B cell (primary cell): Measurements from ENCODE around the gene PGF. TPM values are rescaled to one million over a fixed set of nuclear protein-coding genes. Genes with fewer than 3 reads are reported as not detected.

Experiments
- ATAC-seq: fragments of 200-7000 bp; cut with Tn5 transposase; one replicate; pipeline ENCODE4 v1.10.0; 2021; ENCODE audit warnings: low read depth, mild to moderate bottlenecking, moderate number of reproducible peaks, moderate library complexity
- CTCF ChIA-PET: fragments of 350-600 bp; sonication (Branson Sonifier 250); formaldehyde crosslinking; loops from one replicate; lab custom pipeline; 2021; ENCODE audit warnings: antibody characterized with exemption, inconsistent platforms; lab: Charles Lee
- POLR2A ChIA-PET: fragments of 350-600 bp; sonication (Branson Sonifier 250); formaldehyde crosslinking; loops from one replicate; lab custom pipeline; 2021; ENCODE audit warnings: antibody characterized with exemption; lab: Charles Lee
- DNase-seq: peaks from one replicate; pipeline ENCODE4 v3.0.0; 2013
- H2AFZ ChIP-seq: 2 replicates; pipeline ENCODE4 v1.6.1; 2012; ENCODE audit warnings: mild to moderate bottlenecking, low read depth, low read length; ENCODE audit not compliant: insufficient read depth, poor library complexity, severe bottlenecking
- H3K27ac ChIP-seq, 2 donors: 1 replicate in 1 of 2; 2 replicates in 1 of 2; pipeline ENCODE4 v1.5.1; 2012 to 2013; ENCODE audit warnings: low read length in 2 of 2, mild to moderate bottlenecking in 2 of 2, moderate library complexity in 1 of 2
- H3K27me3 ChIP-seq, 4 experiments: fragments of 200-600 bp in 1 of 4; sonication (generic) in 1 of 4; replicated peaks in 1 of 4; 1 replicate in 2 of 4; 2 replicates in 2 of 4; pipeline versions ENCODE4 v1.6.1 to v1.7.0; 2013 to 2016; ENCODE audit warnings: low read length in 3 of 4, mild to moderate bottlenecking in 2 of 4, mixed read lengths in 1 of 4, moderate library complexity in 1 of 4; ENCODE audit not compliant: insufficient read depth in 4 of 4, control insufficient read depth in 3 of 4; ENCODE audit errors: control extremely low read depth in 1 of 4
- H3K36me3 ChIP-seq, 2 experiments: replicated peaks in 1 of 2; 1 replicate in 1 of 2; 2 replicates in 1 of 2; pipeline versions ENCODE4 v1.6.1 to v1.7.1; 2013; ENCODE audit warnings: low read length in 1 of 2; ENCODE audit not compliant: insufficient read depth in 2 of 2, control insufficient read depth in 1 of 2; ENCODE audit errors: control extremely low read depth in 1 of 2, extremely low read depth in 1 of 2
- H3K4me1 ChIP-seq, 2 donors: fragments of 200-600 bp in 1 of 2; sonication (generic) in 1 of 2; 1 replicate in 1 of 2; 2 replicates in 1 of 2; pipeline versions ENCODE4 v1.5.1 to v1.6.1; 2013 to 2017; ENCODE audit warnings: low read length in 2 of 2; ENCODE audit not compliant: control insufficient read depth in 2 of 2, insufficient read depth in 2 of 2
- H3K4me2 ChIP-seq: replicated peaks from 2 replicates; pipeline ENCODE3; 2012; ENCODE audit warnings: mild to moderate bottlenecking, low read depth, low read length; ENCODE audit not compliant: poor library complexity, severe bottlenecking
- H3K4me3 ChIP-seq, 5 experiments: fragments of 200-600 bp in 1 of 5; sonication (generic) in 1 of 5; 1 replicate in 3 of 5; 2 replicates in 2 of 5; pipeline versions ENCODE4 v1.5.1 to v1.7.0; 2011 to 2016; ENCODE audit warnings: low read length in 4 of 5, mild to moderate bottlenecking in 4 of 5, low read depth in 2 of 5, control low read depth in 1 of 5, moderate library complexity in 1 of 5; ENCODE audit not compliant: insufficient read depth in 1 of 5; ENCODE audit errors: control extremely low read depth in 1 of 5, extremely low read depth in 1 of 5
- H3K79me2 ChIP-seq: fragments of 200-600 bp; sonication (generic); one replicate; pipeline ENCODE4 v1.6.0; 2016; ENCODE audit warnings: low read length; ENCODE audit not compliant: control insufficient read depth, insufficient read depth
- H3K9ac ChIP-seq: fragments of 200-600 bp; sonication (generic); 2 replicates; pipeline ENCODE4 v1.6.1; 2017; ENCODE audit warnings: mild to moderate bottlenecking, low read length, moderate library complexity
- H3K9me3 ChIP-seq, 3 donors: one replicate each; pipeline versions ENCODE4 v1.6.1 to v1.7.1; 2013; ENCODE audit warnings: low read length in 2 of 3; ENCODE audit not compliant: control insufficient read depth in 2 of 3, insufficient read depth in 1 of 3; ENCODE audit errors: control extremely low read depth in 1 of 3
- H4K20me1 ChIP-seq: 2 replicates; pipeline ENCODE4 v1.6.0; 2012; ENCODE audit warnings: mild to moderate bottlenecking, low read length; ENCODE audit not compliant: insufficient read depth, control insufficient read depth, poor library complexity, severe bottlenecking
- H3K27ac Mint-ChIP-seq: one replicate; pipeline ENCODE4 v1.8.0; 2021; ENCODE audit warnings: mixed read lengths
- H3K27me3 Mint-ChIP-seq: one replicate; pipeline ENCODE4 v1.8.0; 2021; ENCODE audit warnings: mixed read lengths
- H3K4me1 Mint-ChIP-seq: one replicate; pipeline ENCODE4 v1.8.0; 2021; ENCODE audit warnings: mixed read lengths
- H3K4me3 Mint-ChIP-seq: one replicate; pipeline ENCODE4 v1.8.0; 2021; ENCODE audit warnings: mixed read lengths
- H3K9me3 Mint-ChIP-seq: one replicate; pipeline ENCODE4 v1.8.0; 2022; ENCODE audit warnings: mixed read lengths; ENCODE audit not compliant: insufficient read depth
- CTCF ChIP-seq: fragments of 200-600 bp; IDR thresholded peaks from one replicate; pipeline ENCODE4 v1.8.0; 2022; ENCODE audit warnings: antibody characterized with exemption, mild to moderate bottlenecking
- EZH2 ChIP-seq: IDR thresholded peaks from 2 replicates; pipeline ENCODE4 v1.6.1; 2012; ENCODE audit warnings: borderline replicate concordance, low read depth, mild to moderate bottlenecking, moderate library complexity, low read length; ENCODE audit not compliant: insufficient read depth, poor library complexity, severe bottlenecking
- WGBS: methylation state at CpG from one replicate; pipeline ENCODE4 v1.1.5; 2013; ENCODE audit warnings: missing lambda C conversion rate; ENCODE audit not compliant: insufficient coverage; 5-methylcytosine and 5-hydroxymethylcytosine counted together
- intact Hi-C: fragments of 100-400 bp; cut with micrococcal nuclease; formaldehyde crosslinking; loops from one replicate; pipeline ENCODE4 v1.10.0; 2022
- polyA plus RNA-seq: library from polyadenylated mRNA; depleted of rRNA; stranded (reverse); fragments of >200 nt; gene quantifications from 2 replicates; pipeline ENCODE4 v1.2.3, GENCODE V29; 2012
- total RNA-seq, 2 donors: library from RNA; stranded (reverse); fragments of 120-200 nt in 1 of 2; gene quantifications; 1 replicate in 1 of 2; 2 replicates in 1 of 2; pipeline versions ENCODE4 v1.2.3 to v1.2.4, GENCODE V29; 2013 to 2022

PGF gene
- total and polyA plus RNA-seq, 2 donors (not counting 1 experiment from before 2014, with no cell fraction given), result 0.07 to 0.47 TPM

DNA sequence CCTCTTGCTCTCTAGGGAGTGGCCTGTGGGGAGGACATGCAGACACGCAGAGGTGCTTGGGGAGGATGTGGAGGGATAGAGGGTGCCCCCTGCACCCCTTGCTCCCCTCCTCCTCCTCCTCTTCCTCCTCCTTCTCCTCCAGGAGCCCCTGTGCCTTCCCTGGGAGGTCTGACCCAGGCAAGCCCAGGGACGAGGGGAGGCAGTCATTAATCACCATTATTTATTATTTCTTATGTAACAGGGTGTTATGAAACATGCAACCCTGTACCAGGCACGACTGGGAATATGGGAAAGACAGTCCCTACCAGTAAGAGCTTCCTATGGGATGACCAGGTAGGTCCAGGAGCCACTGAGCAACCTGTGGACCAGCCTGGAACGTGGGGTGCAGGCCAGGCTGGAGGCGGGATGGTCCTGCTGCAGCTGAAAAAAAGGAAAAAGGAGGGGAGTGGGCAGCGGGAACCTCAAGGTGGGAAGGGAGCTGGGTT lies 22.5 kb upstream of the PGF start:
- ATAC-seq, result no peak
- no peak for TF ChIP-seq EZH2
- TF ChIP-seq CTCF, result no peak
- no peaks in the 10 kb centered on the region for H3K36me3 ChIP-seq
- no peaks in the 10 kb centered on the region for H3K79me2 ChIP-seq
- Mint-ChIP-seq H3K27me3 (no peaks in the 10 kb centered on the region), H3K9me3 (no peaks in the 10 kb centered on the region), H3K4me3 (no peak overlapping the region), H3K4me1 (no peaks in the 10 kb centered on the region), H3K27ac (no peak overlapping the region)
- H3K9ac ChIP-seq, result no peak overlapping the region
- POLR2A ChIA-PET, result no interaction called here
- no peaks in the 10 kb centered on the region for H4K20me1 ChIP-seq
- WGBS, result 79% methylated on average over 4 of the region's 6 CpGs
- H3K4me1 ChIP-seq, result peaks cover 0 to 5% of the 10 kb centered on the region in 2 donors
- H3K9me3 ChIP-seq, result no peaks in the 10 kb centered on the region
- no peaks in the 10 kb centered on the region for H3K27me3 ChIP-seq
- H3K4me3 ChIP-seq, result no peak overlapping the region
- DNase-seq, result no peak
- CTCF ChIA-PET, result interaction anchor here (0.8 kb wide), 1 partner anchor 117 kb away, joined by 3 read pairs; no protein-coding TSS in a partner anchor
- H3K4me2 ChIP-seq, result no peak overlapping the region
- no peak overlapping the region for H3K27ac ChIP-seq
- H2AFZ ChIP-seq, result no peak overlapping the region
- intact Hi-C loops, result no loop called here

- ATAC-seq, result no peak
- Histone ChIP-seq H3K4me1 (peaks cover 0 to 5% of the 10 kb centered on the region in 2 donors), H3K4me2 (no peak overlapping the region), H3K9me3 (no peaks in the 10 kb centered on the region), H3K27ac (no peak overlapping the region), H4K20me1 (no peaks in the 10 kb centered on the region), H3K36me3 (no peaks in the 10 kb centered on the region), H3K4me3 (no peak overlapping the region), H3K79me2 (no peaks in the 10 kb centered on the region), H3K9ac (no peak overlapping the region), H2AFZ (no peak overlapping the region), H3K27me3 (no peaks in the 10 kb centered on the region)
- TF ChIP-seq CTCF (no peak), EZH2 (no peak)
- DNase-seq, result no peak
- no peak overlapping the region for H3K4me3 Mint-ChIP-seq
- WGBS, result 81% methylated on average over 11 of the region's 12 CpGs
- no peaks in the 10 kb centered on the region for H3K4me1 Mint-ChIP-seq
- H3K27ac Mint-ChIP-seq, result no peak overlapping the region
- no peaks in the 10 kb centered on the region for H3K9me3 Mint-ChIP-seq
- ChIA-PET CTCF (interaction anchor here (0.8 kb wide), 1 partner anchor 117 kb away, joined by 3 read pairs; no protein-coding TSS in a partner anchor), POLR2A (no interaction called here)
- intact Hi-C loops, result no loop called here
- H3K27me3 Mint-ChIP-seq, result no peaks in the 10 kb centered on the region
These were observed 21.9 kb upstream of the PGF start for GRCh38 chr14:74977164-74977900.
